GM18502 (cell line): Measurements from ENCODE around the gene AKR1A1.
A peak's percentile ranks its signal among the peaks of the same experiment; 100 is the strongest.
"Not testable (repeated sequence)": the region's sequence is repeated elsewhere in the genome, so short reads cannot be mapped to it uniquely, and the experiment has no call there.

ENCODE experiments used
- ATAC-seq: cut with Tn5 transposase; IDR thresholded peaks from one replicate; pipeline ENCODE4 v1.9.1; 2021; ENCODE audit warnings: mild to moderate bottlenecking; ENCODE audit not compliant: unreplicated experiment, poor library complexity

AKR1A1 gene

DNA sequence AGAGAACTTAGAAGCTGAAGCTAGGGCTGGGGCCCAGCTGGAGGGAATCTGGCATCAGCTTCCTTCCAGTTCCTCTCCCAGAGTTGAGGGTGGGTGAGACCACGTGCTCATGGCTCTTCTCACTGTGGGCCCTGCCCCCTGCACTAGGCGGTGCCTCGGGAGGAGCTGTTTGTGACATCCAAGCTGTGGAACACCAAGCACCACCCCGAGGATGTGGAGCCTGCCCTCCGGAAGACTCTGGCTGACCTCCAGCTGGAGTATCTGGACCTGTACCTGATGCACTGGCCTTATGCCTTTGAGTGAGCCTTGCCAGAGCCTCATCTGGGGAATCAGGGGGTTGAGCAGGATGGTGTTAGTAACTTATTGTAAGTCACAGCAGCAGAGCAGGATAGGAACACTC lies 16.1 kb downstream of the AKR1A1 start:
- no peak for ATAC-seq

DNA sequence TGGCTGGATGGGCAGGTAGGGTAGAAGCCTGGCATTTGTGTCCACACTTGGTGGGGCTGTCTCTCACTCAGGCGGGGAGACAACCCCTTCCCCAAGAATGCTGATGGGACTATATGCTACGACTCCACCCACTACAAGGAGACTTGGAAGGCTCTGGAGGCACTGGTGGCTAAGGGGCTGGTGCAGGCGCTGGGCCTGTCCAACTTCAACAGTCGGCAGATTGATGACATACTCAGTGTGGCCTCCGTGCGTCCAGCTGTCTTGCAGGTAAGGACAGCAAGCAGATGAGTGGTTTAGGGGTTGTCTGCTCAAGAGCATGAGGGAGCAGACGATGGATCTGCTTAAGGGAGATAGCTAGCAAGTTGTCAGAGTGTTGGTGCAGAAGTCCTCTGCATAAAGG lies 17.3 kb downstream of the AKR1A1 start:
- ATAC-seq: no peak

DNA sequence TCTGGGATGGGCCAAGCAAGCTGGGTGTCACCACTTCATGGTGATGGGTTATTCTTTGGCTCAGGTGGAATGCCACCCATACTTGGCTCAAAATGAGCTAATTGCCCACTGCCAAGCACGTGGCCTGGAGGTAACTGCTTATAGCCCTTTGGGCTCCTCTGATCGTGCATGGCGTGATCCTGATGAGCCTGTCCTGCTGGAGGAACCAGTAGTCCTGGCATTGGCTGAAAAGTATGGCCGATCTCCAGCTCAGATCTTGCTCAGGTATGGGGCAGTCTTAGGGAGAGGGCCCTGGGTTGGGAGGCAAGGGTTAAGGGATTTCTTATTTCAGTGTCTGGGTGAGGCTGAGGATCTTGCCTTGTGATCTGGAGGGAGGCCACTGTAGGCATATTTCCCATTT lies 17.8 kb downstream of the AKR1A1 start:
- ATAC-seq: no peak

DNA sequence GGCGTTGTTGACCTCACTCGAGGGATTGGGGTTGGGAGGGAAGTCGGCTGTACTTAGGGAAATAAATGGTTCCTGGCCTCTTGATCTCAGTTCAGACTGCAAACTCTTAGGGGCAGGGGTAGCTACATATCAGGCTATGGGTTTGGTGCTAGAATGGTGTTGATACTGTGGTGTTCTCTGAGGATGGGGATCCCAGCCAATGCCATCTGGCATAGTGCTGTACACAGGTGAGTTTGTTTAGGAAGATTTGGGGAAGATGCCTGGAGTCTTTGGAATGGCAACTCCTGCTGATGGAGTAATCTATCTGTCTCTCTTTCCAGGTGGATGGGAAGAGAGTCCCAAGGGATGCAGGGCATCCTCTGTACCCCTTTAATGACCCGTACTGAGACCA lies 18.9 kb downstream of the AKR1A1 start:
- ATAC-seq: no peak

DNA sequence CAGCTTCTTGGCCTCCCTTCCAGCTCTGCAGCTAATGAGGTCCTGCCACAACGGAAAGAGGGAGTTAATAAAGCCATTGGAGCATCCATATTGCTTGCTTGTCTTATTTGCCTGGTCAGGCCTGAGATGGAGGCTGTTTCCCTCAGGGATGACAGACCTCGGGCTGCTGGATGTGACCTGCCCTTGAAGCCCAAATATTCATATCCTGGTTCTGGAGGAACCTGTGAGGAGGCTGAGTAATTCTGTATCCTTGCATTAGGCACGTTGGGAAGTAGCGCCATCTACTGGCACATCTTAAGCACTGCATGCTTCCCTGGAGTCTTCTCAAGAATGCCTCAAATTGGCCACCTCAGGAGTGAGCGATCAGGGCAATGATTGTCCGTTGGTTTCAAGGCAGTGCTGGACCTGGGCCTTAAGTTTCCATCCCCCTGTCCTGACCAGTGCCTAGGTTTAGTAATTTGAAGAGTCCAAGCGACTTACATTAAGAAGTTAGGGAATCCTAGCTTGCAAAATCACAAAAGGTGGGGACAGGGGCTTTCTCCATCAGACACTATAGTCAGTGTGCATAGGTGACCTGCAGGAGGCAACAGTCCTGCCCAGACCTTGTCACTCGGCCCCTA lies 19.4 kb downstream of the AKR1A1 start:
- ATAC-seq: peak; percentile 59

DNA sequence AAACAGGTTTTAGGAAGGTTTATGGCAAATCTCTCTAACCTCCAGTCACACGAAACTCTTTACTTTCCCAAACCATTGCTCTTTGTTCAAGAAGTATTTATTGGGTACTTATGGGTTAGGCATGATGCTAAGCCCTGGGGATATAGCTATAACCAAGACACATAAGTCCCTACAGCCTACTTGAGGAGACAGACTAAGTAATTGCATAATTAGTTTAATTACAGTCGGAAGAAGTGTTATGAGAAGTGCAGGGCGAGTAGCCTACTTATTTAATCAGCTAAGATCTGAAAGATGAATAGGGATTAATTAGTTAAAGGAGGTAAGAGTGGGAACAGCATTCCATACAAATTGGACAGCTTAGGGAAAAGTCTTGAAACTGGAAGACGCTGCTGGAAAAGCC lies 20.0 kb downstream of the AKR1A1 start:
- no peak for ATAC-seq

DNA sequence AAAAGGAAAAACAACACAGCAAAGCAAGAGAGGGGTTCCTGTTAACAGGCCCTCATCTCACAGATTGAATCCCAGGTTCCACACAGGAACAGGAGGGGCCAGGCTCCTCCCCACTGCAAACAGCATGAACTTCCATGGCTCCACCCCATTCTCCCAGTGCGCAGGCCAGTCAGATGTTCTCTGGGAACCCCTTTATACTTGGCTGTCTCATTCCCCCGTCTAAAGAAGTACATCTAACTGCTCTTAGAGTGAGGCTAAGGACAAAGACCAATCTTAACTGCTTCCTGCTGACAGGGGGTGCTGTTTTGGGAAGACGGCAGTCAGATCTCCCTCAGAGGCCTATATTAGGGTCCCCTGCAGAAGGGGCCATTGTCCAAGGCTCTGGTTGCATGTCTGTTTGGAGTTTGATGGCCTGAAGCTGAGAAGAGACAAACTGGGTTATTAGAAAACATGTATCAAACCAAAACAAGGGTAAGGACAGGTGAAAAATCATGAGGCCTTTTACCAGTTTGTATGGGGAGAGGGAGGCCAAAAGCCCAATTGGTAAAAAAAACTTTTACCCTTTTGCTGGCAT lies 22.7 kb downstream of the AKR1A1 start:
- ATAC-seq: no peak

DNA sequence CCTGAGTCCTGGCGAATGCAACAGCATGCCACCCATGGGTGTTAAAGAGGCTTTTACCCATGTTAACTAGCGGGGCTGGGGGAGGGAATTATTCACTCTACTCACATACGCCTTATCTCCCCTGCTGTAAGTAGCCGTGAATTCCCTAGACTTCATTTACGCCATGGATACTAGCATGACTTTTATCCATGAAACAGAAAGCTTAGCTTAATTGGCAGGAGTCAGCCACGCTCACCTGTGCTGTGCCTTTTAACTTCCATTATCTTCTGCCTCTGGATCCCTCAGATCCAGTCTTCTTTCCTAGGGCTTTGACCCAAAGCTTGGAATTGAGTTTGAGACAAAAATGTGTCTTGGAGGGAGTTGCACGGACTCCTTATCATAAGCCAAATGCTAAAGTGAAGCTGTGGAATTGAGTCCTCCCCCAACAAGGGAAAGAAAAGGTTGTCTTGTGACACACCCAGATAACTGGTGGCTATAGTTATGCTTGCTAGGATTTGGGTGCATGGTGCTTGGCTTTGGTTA lies 23.5 kb downstream of the AKR1A1 start:
- ATAC-seq: no peak

DNA sequence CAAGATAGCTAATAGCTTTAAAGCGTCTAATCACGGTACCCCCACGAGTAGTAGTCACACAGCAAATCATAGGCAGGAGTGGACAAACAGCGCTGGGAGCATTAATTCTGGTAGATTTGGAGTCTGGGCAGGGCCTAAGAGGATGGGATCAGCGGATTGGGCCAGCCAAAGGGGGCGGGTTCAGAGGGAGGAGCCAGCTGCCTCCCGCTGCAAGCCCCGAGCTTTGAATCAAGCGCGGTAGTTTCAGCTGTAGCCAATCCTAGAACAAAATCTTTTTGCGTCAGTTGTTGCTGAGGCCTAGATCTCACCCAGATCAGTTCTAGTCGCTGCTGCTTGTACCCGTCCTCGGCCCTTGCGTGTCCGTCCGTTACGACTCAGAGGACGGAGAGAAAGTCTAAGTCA lies 32.6 kb downstream of the AKR1A1 start:
- ATAC-seq: peak; percentile 74

DNA sequence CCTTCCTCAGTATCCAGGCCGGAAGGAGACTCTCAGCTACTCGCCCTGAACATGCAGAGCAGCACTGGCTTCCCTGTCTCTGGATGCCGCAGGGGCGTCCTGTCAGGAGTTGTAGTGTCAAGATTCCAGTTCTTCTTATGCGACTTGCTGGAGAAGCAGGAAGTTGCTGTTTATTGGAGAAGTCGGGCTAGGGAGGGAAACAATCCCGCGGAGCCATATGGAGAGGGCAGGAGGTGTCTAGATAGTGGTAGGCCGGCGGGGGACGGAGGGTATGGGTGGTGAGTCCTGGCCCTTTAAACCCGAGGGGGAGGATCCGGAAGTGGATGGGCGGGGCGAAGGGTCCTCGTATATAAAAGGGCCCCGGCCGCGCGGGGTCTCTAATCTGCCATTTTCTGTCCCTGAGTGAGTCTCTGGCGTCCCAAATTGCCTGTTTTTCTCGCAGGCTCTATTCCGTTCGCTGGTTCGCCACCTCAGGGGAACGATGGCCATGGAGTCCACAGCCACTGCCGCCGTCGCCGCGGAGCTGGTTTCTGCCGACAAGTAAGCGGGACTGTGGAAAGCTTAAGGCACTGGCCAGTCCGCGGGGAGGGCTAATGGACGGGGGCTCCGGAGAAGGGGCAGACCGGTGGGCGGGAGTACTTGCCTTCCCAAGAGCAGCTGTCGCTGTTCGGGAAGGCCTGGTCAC lies 33.2 kb downstream of the AKR1A1 start, which contains the start of gene NASP:
Gene NASP (plus strand): TSS at position 376 of the 685 bp plus-strand sequence. CDS start 106 bp downstream, at position 482.
- ATAC-seq: peak; percentile 57

DNA sequence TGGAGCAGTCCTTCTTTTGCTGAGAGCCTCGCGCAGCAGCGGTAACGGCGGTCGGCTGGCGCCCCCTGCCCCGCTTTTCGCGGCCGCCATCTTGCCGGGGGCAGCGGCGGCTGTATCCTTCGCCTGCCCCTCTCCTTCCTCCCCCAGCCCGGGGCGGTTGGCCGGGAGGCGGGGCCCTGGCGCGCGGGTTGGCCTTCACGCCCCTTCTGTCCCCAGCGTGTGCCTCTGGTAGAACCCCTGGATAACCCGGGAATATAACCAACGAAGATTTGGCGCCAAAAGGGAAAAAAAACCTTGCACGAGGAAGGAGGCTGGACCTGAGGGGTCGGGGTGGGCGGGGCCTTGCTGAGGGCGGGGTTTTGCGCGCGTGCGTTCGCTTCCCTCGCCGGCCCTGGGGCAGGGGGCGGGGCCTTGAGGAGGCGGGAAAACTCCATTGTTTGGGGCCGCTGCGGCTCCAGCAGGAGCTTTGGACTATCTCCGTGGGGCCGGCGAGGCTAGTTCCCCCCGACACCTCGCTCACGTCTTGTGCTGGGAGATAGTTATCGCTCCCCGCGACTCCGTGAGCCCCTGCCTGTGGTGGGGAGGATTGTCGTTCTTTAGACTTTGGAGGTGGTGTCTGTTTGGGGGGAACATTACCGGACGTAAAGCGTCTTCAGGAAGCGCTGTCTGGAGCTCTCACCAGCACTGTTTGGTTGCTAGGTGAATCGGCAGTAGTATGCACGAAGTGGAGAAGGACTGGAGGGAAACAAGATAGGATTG lies 33.9 kb downstream of the AKR1A1 start:
- peak; percentile 38 for ATAC-seq

DNA sequence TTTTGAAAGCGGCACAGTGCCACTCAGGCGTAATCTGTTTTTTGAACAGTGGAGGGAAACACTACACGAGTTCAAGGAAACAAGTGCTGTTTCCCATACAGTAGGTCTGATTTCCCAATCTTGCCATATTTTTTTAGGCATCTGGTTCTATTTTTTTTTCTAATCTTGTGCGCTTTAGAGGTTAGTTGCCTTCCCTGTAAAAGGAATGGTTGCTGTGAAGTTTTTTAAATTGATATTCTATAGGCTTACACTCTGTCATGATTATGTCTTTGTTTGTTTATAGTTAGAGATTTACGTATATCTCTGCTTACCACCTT lies 34.4 kb downstream of the AKR1A1 start:
- no peak for ATAC-seq

DNA sequence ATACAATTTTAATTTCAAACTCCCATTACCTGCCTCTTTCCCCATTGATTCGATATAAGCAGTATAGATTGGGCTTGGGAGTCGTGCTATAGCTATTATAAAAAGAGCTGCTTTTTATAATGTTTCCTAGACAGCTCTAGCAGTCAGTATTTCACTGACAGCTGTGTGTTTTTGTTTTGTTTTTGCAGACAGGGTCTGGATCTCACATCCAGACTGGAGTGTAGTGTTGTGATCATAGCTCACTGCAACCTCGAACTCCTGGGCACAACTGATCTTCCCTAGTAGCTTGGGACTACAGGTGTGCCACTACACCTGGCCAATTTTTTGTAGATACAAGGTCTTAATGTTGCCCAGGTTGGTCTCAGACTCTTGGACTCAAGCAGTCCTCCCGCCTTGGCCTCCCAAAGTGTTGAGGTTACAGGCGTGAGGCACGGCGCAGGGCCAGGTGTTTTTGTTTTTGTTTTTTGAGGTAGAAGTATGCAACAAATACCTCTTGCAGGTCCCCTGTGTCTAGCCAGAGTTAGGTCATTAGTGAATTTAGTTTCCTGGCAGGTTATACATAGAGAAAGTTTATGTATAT lies 35.0 kb downstream of the AKR1A1 start:
- ATAC-seq: no peak

DNA sequence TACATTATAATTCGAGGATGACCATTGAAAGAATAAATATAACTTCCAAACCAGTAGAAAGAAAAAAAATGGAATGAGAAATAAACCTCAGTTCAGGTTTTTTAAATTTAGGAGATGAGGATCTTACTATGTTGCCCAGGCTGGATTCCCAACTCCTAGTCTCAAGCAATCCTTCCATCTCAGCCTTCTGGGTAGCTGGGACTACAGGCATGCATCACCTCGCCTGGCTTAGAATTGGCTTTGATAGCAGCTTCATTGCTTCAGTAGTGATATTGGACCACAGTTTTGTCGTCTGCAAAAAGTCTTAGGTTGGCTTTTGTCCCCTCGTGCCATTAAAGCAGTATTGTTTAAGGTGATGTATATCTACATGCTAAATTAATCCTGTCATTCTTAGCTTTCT lies 36.1 kb downstream of the AKR1A1 start:
- ATAC-seq: no peak

DNA sequence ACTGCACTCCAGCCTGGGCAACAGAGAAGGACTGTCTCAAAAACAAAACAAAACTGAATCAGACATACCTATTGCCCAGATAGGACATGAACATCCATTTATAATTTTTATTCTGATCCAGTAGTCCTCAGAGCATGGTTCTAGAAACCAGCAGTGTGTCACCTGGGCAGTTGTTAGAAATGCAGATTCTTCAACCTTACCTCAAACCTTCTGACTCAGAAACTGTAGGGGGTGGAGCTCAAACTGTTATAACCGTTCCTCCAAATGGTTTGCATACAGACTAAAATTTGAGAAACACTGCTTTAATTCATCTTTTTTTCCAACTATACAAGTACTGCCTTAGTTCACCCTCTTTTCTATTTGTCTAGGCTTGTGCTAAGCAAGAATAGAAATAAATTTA lies 39.2 kb downstream of the AKR1A1 start:
- ATAC-seq: no peak

DNA sequence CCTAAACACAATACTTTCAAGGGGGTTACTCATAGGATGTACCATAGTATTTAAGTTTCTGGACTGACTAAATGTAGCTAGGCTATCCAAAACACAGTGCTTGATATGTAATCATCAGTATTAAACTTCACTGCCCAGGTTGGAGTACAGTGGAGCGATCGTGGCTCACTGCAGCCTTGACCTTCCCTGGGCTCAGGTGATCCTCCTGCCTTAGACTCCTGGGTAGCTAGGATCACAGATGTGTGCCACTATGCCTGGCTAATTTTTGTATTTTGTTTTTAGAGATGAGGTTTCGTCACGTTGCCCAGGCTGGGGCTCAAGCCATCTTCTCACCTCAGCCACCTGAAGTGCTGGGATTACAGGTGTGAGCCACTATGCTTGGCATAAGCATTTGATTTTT lies 43.8 kb downstream of the AKR1A1 start:
- no peak for ATAC-seq

DNA sequence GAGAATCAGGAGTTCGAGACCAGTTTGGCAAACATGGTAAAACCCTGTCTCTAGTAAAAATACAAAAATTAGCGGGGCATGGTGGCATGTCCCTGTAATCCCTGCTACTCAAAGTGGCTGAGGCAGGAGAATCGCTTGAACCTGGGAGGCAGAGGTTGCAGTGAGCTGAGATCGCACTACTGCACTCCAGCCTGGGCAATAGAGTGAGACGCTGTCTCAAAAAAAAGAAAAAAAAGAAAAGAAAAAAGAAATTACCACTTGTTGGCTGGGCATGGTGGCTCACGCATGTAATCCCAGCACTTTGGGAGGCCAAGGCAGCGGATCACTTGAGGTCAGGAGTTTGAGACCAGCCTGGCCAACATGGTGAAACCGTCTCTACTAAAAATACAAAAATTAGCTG lies 46.1 kb downstream of the AKR1A1 start:
- not testable (repeated sequence) for ATAC-seq

DNA sequence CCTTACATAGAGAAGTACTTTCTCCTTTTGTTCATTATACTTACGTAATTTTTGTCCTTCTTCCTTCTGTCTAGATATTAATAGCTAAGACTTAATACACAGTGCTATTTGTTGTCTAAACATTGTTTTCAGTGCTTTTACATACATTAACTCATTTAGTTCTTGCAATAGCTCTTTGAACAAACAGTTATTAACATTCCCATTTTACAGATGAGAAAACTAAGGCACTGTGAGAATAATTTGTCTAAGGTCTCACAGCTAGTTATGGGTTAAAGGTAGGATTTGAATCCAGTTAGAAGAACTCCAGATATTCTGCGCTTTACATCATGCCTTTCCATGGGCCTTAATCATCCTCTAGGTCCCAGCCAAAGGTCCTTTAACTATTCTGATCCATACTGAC lies 53.6 kb downstream of the AKR1A1 start:
- ATAC-seq: no peak

DNA sequence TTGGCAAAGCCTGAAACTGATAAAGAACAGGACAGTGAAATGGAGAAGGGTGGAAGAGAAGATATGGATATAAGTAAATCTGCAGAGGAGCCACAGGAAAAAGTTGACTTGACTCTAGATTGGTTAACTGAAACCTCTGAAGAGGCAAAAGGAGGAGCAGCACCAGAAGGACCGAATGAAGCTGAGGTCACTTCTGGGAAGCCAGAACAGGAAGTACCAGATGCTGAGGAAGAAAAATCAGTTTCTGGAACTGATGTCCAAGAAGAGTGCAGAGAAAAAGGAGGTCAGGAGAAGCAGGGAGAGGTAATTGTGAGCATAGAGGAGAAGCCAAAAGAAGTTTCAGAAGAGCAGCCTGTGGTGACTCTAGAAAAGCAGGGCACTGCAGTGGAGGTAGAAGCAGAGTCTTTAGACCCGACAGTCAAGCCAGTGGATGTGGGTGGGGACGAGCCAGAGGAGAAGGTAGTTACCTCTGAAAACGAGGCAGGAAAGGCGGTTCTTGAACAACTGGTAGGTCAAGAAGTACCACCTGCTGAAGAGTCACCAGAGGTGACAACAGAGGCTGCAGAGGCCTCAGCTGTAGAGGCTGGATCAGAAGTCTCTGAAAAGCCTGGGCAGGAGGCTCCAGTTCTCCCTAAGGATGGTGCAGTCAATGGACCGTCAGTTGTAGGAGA lies 56.9 kb downstream of the AKR1A1 start:
- ATAC-seq: no peak
